NT2/D1 (cell line): ENCODE measurements around the gene FRS2.
"Not testable (repeated sequence)": the region's sequence is repeated elsewhere in the genome, so short reads cannot be mapped to it uniquely, and the experiment has no call there.

Source experiments
- DNase-seq: peaks from one replicate; pipeline ENCODE4 v3.0.0-alpha.2; 2011; ENCODE audit warnings: low read depth, low spot score
- H3K27me3 ChIP-seq: 2 replicates; pipeline ENCODE4 v1.6.0; 2011; ENCODE audit warnings: mild to moderate bottlenecking; ENCODE audit not compliant: insufficient read length, insufficient read depth
- H3K36me3 ChIP-seq: 2 replicates; pipeline ENCODE4 v1.6.1; 2011; ENCODE audit warnings: mild to moderate bottlenecking, low read length, mixed read lengths; ENCODE audit not compliant: insufficient read depth, insufficient read length
- H3K4me1 ChIP-seq: 2 replicates; pipeline ENCODE4 v1.5.1; 2011; ENCODE audit not compliant: insufficient read depth, insufficient read length
- H3K4me3 ChIP-seq: 2 replicates; pipeline ENCODE4 v1.5.1; 2011; ENCODE audit warnings: low read depth; ENCODE audit not compliant: insufficient read length
- H3K9ac ChIP-seq: 2 replicates; pipeline ENCODE4 v1.6.0; 2011; ENCODE audit warnings: low read depth; ENCODE audit not compliant: insufficient read length
- H3K9me3 ChIP-seq: 2 replicates; pipeline ENCODE4 v1.5.1; 2011; ENCODE audit warnings: mild to moderate bottlenecking, low read length; ENCODE audit not compliant: insufficient read depth
- SUZ12 ChIP-seq: IDR thresholded peaks from 2 replicates; pipeline ENCODE4 v1.6.1; 2011; ENCODE audit not compliant: insufficient read length, insufficient read depth; ENCODE audit errors: extremely low read depth
- YY1 ChIP-seq: IDR thresholded peaks from 2 replicates; pipeline ENCODE4 v1.6.1; 2011; ENCODE audit not compliant: insufficient read length, insufficient read depth
- ZNF274 ChIP-seq: IDR thresholded peaks from 2 replicates; pipeline ENCODE4 v1.6.1; 2011; ENCODE audit warnings: mild to moderate bottlenecking, low read depth, low read length

The FRS2 gene

GRCh38 chr12:69595689-69596088 lies 125.5 kb downstream of the FRS2 start:
- no peak for TF ChIP-seq YY1
- peaks cover 96% of the 10 kb centered on the region for H3K36me3 ChIP-seq
- no peaks in the 10 kb centered on the region for H3K9me3 ChIP-seq
- H3K27me3 ChIP-seq = no peaks in the 10 kb centered on the region
- H3K4me1 ChIP-seq = no peaks in the 10 kb centered on the region
- DNase-seq = no peak
- no peak overlapping the region for H3K4me3 ChIP-seq
- H3K9ac ChIP-seq = no peak overlapping the region

GRCh38 chr12:69598174-69598753 lies 128.1 kb downstream of the FRS2 start:
- no peak overlapping the region for H3K4me3 ChIP-seq
- H3K4me1 ChIP-seq = no peaks in the 10 kb centered on the region
- no peak for DNase-seq
- TF ChIP-seq YY1 (no peak), ZNF274 (no peak), SUZ12 (no peak)
- H3K9me3 ChIP-seq = no peaks in the 10 kb centered on the region
- no peaks in the 10 kb centered on the region for H3K27me3 ChIP-seq
- no peak overlapping the region for H3K9ac ChIP-seq
- peaks cover 96% of the 10 kb centered on the region for H3K36me3 ChIP-seq

- H3K4me3 ChIP-seq = no peak overlapping the region
- no peaks in the 10 kb centered on the region for H3K4me1 ChIP-seq
- H3K9ac ChIP-seq = no peak overlapping the region
- H3K27me3 ChIP-seq = no peaks in the 10 kb centered on the region
- no peak for DNase-seq
- H3K36me3 ChIP-seq = peaks cover 75% of the 10 kb centered on the region
- no peaks in the 10 kb centered on the region for H3K9me3 ChIP-seq
- TF ChIP-seq SUZ12 = no peak
- no peak for TF ChIP-seq ZNF274
- no peak for TF ChIP-seq YY1
Observed at GRCh38 chr12:69600804-69601203, 130.6 kb downstream of the FRS2 start.

- no peaks in the 10 kb centered on the region for H3K4me1 ChIP-seq
- H3K4me3 ChIP-seq = no peak overlapping the region
- no peaks in the 10 kb centered on the region for H3K27me3 ChIP-seq
- DNase-seq = no peak
- no peak overlapping the region for H3K9ac ChIP-seq
- TF ChIP-seq YY1 (no peak), SUZ12 (no peak), ZNF274 (no peak)
- no peaks in the 10 kb centered on the region for H3K9me3 ChIP-seq
- peaks cover 62% of the 10 kb centered on the region for H3K36me3 ChIP-seq
Observed at GRCh38 chr12:69601962-69602685, 131.9 kb downstream of the FRS2 start.

- peaks cover 53% of the 10 kb centered on the region for H3K36me3 ChIP-seq
- no peak for TF ChIP-seq ZNF274
- no peak for TF ChIP-seq SUZ12
- TF ChIP-seq YY1 = no peak
Observed at GRCh38 chr12:69602954-69603353, 132.8 kb downstream of the FRS2 start.

GRCh38 chr12:69603556-69603955 lies 133.4 kb downstream of the FRS2 start:
- not testable (repeated sequence) for H3K9me3 ChIP-seq, H3K27me3 ChIP-seq, H3K9ac ChIP-seq, DNase-seq, H3K4me1 ChIP-seq, H3K4me3 ChIP-seq
- peaks cover 47% of the 10 kb centered on the region for H3K36me3 ChIP-seq

More at GRCh38 chr12:69602954-69603353, 132.8 kb downstream of the FRS2 start:
- H3K4me1 ChIP-seq = no peaks in the 10 kb centered on the region
- H3K9ac ChIP-seq = no peak overlapping the region
- H3K27me3 ChIP-seq = no peaks in the 10 kb centered on the region
- no peak overlapping the region for H3K4me3 ChIP-seq
- no peak for DNase-seq
- H3K9me3 ChIP-seq = no peaks in the 10 kb centered on the region

GRCh38 chr12:69604275-69604674 lies 134.1 kb downstream of the FRS2 start:
- not testable (repeated sequence) for H3K4me1 ChIP-seq, H3K9ac ChIP-seq, H3K27me3 ChIP-seq, DNase-seq, H3K9me3 ChIP-seq, H3K4me3 ChIP-seq
- H3K36me3 ChIP-seq = peaks cover 41% of the 10 kb centered on the region
